HepG2 (cell line): ENCODE results near the gene ETFB. TPM values are rescaled to one million over a fixed set of nuclear protein-coding genes. Genes with fewer than 3 reads are reported as not detected.
A peak's percentile ranks its signal among the peaks of the same experiment; 100 is the strongest.

Experiments
- ADNP ChIP-seq: sonication (generic); formaldehyde crosslinking; IDR thresholded peaks from 2 replicates; pipeline ENCODE4 v1.4.0; 2020; ENCODE audit warnings: missing genetic modification reagents
- ASH2L ChIP-seq: fragments of 300-600, 200-600 bp; sonication (generic); IDR thresholded peaks from 2 replicates; pipeline ENCODE4 v1.7.0; 2017; ENCODE audit warnings: low read depth, mild to moderate bottlenecking, moderate library complexity, mixed read lengths, low read length; ENCODE audit not compliant: insufficient read length
- ATM ChIP-seq: fragments of 450-650 bp; IDR thresholded peaks from 2 replicates; pipeline ENCODE4 v1.7.1; 2017; ENCODE audit warnings: mild to moderate bottlenecking, borderline replicate concordance
- CENPT ChIP-seq: sonication (generic); formaldehyde crosslinking; IDR thresholded peaks from 2 replicates; pipeline ENCODE4 v1.8.0; 2022; ENCODE audit warnings: low read depth, mild to moderate bottlenecking, moderate library complexity, missing genetic modification reagents
- CHD2 ChIP-seq: IDR thresholded peaks from 2 replicates; pipeline ENCODE4 v1.6.1; 2011; ENCODE audit warnings: low read depth, low read length, improper control_type of control experiment
- GABPA ChIP-seq, 2 experiments: IDR thresholded peaks; 2 replicates each; pipeline ENCODE4 v1.6.1; 2011 to 2016; ENCODE audit warnings: low read depth in 2 of 2, low read length in 1 of 2, missing biosample characterization in 1 of 2, missing genetic modification characterization in 1 of 2
- MLLT10 ChIP-seq: sonication (generic); formaldehyde crosslinking; IDR thresholded peaks from 2 replicates; pipeline ENCODE4 v1.4.0; 2020; ENCODE audit warnings: missing genetic modification reagents
- NRL ChIP-seq: sonication (generic); formaldehyde crosslinking; IDR thresholded peaks from 2 replicates; pipeline ENCODE4 v1.5.0; 2020; ENCODE audit warnings: missing genetic modification reagents, mild to moderate bottlenecking, moderate library complexity, borderline replicate concordance
- RBM22 ChIP-seq: fragments of 200-400 bp; formaldehyde crosslinking; optimal IDR thresholded peaks from 2 replicates; pipeline ENCODE3; 2017; ENCODE audit warnings: mild to moderate bottlenecking, low read length, moderate library complexity
- SAP130 ChIP-seq: IDR thresholded peaks from 2 replicates; pipeline ENCODE4 v1.6.1; 2016; ENCODE audit warnings: low read depth
- SOX6 ChIP-seq, 2 experiments: fragments of 450-650 bp in 1 of 2; sonication (generic) in 1 of 2; formaldehyde crosslinking in 1 of 2; IDR thresholded peaks; 2 replicates each; pipeline versions ENCODE4 v1.4.0 to v1.6.1; 2017 to 2020; ENCODE audit warnings: antibody characterized with exemption in 1 of 2, mild to moderate bottlenecking in 1 of 2, missing genetic modification reagents in 1 of 2
- SP2 ChIP-seq: sonication (generic); formaldehyde crosslinking; IDR thresholded peaks from 2 replicates; pipeline ENCODE4 v1.5.1; 2020; ENCODE audit warnings: mild to moderate bottlenecking, missing genetic modification reagents
- SRSF1 ChIP-seq: fragments of 200-400 bp; formaldehyde crosslinking; optimal IDR thresholded peaks from 2 replicates; pipeline ENCODE3; 2017; ENCODE audit warnings: mild to moderate bottlenecking, low read depth, low read length, moderate library complexity
- TBX2 ChIP-seq: sonication (generic); formaldehyde crosslinking; IDR thresholded peaks from 2 replicates; pipeline ENCODE4 v1.5.0; 2020; ENCODE audit warnings: missing genetic modification reagents, mild to moderate bottlenecking, borderline replicate concordance
- ZNF274 ChIP-seq: sonication (generic); formaldehyde crosslinking; IDR thresholded peaks from 2 replicates; pipeline ENCODE4 v1.5.1; 2020; ENCODE audit warnings: mild to moderate bottlenecking, missing genetic modification reagents
- ZNF337 ChIP-seq: sonication (generic); formaldehyde crosslinking; IDR thresholded peaks from 2 replicates; pipeline ENCODE4 v1.5.1; 2020; ENCODE audit warnings: missing genetic modification reagents, low read depth, mild to moderate bottlenecking, borderline replicate concordance
- ZNF839 ChIP-seq: sonication (generic); formaldehyde crosslinking; IDR thresholded peaks from 2 replicates; pipeline ENCODE4 v1.4.0; 2020; ENCODE audit warnings: missing genetic modification reagents, mild to moderate bottlenecking, borderline replicate concordance
- polyA plus RNA-seq, 8 experiments: library from polyadenylated mRNA; depleted of rRNA in 3 of 8; stranded (reverse) in 7 of 8; unstranded in 1 of 8; fragments of >200 nt; fragmentation: Illumina TruSeq in 4 of 8; extraction: Trizol in 4 of 8; gene quantifications; 2 replicates each; pipeline versions ENCODE4 v1.2.1 to v1.2.3, GENCODE V29; 2011 to 2016; ENCODE audit warnings: low read depth in 4 of 8, missing spikeins in 1 of 8, mixed read lengths in 1 of 8; ENCODE audit not compliant: insufficient read depth in 1 of 8
- total RNA-seq, 5 experiments: library from RNA; depleted of rRNA; stranded (reverse); fragments of >200 nt; fragmentation: Illumina TruSeq; extraction: Trizol; gene quantifications; 2 replicates each; pipeline ENCODE4 v1.2.3, GENCODE V29; 2016; ENCODE audit warnings: low read depth in 1 of 5
- TF ChIP-seq, protein P1 (sequence below): sonication (generic); formaldehyde crosslinking; IDR thresholded peaks from 2 replicates; pipeline ENCODE4 v1.4.0; 2020; ENCODE audit warnings: missing genetic modification reagents
- TF ChIP-seq, protein P2 (sequence below): IDR thresholded peaks from 2 replicates; pipeline ENCODE4 v1.6.1; 2016; ENCODE audit warnings: missing genetic modification reagents, missing compliant biosample characterization
- TF ChIP-seq, protein P3 (sequence below): sonication (generic); formaldehyde crosslinking; IDR thresholded peaks from 2 replicates; pipeline ENCODE4 v1.4.0; 2020; ENCODE audit warnings: missing genetic modification reagents, mild to moderate bottlenecking, borderline replicate concordance
- TF ChIP-seq, protein P4 (sequence below): IDR thresholded peaks from 2 replicates; pipeline ENCODE4 v1.6.1; 2018; ENCODE audit warnings: missing genetic modification reagents

ETFB gene
- total and polyA plus RNA-seq, 2 of the 13 experiments (the other 11 are each of a cell fraction or from before 2014, with no cell fraction given), result 678 to 1,314 TPM

DNA sequence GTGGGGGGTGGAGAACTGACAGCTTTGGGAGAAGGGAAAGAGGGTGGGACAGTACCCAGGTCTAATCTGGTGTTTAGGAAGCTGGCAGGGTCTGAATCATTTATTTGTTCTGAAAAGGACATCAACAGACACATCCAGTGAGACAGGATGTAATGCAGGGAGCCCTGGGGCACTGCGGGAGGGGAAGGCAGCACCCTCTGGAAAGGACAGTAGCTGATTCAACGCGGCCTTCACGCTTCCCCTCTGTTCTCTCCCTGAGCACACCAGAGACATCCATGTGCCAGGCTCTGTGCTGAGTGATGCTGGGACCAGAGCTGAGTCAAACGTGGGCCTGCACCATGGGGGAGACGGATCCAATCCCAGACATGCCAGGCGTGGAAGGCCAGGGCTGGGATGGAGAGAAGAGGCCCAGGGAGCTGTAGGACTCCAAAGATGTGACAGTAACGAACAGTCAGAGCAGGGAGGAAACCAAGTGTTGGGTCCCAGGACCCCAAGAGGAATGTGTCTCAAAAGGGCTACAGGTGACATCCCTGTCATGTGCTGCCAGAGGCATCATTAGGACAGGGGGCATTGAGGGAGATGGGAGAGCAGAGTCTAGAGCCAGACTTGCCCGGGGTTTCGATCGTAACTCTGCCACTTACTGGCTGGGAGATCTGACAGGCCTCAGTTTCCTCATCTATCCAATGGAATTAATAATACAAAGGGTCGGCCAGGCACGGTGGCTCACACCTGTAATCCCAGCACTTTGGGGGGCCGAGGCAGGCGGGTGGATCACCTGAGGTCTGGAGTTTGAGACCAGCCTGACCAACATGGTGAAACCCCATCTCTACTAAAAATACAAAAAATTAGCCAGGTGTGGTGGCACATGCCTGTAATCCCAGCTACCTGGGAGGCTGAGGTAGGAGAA is 1.7 kb downstream of the ETFB start (continued):
- peak; percentile 37; the same call in 1 of the 2 replicates for TF ChIP-seq TBX2
- no peak for TF ChIP-seq GABPA (IDR thresholded peaks at IDR 0.05; ENCODE audit: low read depth, low read length)
- no peak for TF ChIP-seq GABPA (CRISPR knock-in tag; IDR thresholded peaks at IDR 0.05; ENCODE audit: low read depth)
- TF ChIP-seq, protein P1, sequence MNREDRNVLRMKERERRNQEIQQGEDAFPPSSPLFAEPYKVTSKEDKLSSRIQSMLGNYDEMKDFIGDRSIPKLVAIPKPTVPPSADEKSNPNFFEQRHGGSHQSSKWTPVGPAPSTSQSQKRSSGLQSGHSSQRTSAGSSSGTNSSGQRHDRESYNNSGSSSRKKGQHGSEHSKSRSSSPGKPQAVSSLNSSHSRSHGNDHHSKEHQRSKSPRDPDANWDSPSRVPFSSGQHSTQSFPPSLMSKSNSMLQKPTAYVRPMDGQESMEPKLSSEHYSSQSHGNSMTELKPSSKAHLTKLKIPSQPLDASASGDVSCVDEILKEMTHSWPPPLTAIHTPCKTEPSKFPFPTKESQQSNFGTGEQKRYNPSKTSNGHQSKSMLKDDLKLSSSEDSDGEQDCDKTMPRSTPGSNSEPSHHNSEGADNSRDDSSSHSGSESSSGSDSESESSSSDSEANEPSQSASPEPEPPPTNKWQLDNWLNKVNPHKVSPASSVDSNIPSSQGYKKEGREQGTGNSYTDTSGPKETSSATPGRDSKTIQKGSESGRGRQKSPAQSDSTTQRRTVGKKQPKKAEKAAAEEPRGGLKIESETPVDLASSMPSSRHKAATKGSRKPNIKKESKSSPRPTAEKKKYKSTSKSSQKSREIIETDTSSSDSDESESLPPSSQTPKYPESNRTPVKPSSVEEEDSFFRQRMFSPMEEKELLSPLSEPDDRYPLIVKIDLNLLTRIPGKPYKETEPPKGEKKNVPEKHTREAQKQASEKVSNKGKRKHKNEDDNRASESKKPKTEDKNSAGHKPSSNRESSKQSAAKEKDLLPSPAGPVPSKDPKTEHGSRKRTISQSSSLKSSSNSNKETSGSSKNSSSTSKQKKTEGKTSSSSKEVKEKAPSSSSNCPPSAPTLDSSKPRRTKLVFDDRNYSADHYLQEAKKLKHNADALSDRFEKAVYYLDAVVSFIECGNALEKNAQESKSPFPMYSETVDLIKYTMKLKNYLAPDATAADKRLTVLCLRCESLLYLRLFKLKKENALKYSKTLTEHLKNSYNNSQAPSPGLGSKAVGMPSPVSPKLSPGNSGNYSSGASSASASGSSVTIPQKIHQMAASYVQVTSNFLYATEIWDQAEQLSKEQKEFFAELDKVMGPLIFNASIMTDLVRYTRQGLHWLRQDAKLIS (CRISPR knock-in tag), result peak; percentile 60; the same call in 1 of the 2 replicates
- TF ChIP-seq CHD2, result no peak
- no peak for TF ChIP-seq ADNP (CRISPR knock-in tag)
- TF ChIP-seq, protein P2, sequence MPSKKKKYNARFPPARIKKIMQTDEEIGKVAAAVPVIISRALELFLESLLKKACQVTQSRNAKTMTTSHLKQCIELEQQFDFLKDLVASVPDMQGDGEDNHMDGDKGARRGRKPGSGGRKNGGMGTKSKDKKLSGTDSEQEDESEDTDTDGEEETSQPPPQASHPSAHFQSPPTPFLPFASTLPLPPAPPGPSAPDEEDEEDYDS (CRISPR knock-in tag), result 0 out of 2 replicates have a peak, but pooled peaks have one; percentile 15
- no peak for TF ChIP-seq ASH2L
- TF ChIP-seq NRL (CRISPR knock-in tag), result 0 out of 2 replicates have a peak, but pooled peaks have one; percentile 36
- no peak for TF ChIP-seq ZNF839 (CRISPR knock-in tag)
- peak; percentile 28; the same call in 1 of the 2 replicates for TF ChIP-seq ZNF337 (CRISPR knock-in tag)
- TF ChIP-seq ATM, result no peak
- TF ChIP-seq RBM22, result peak; percentile 81
- TF ChIP-seq SRSF1, result peak; percentile 1
- TF ChIP-seq MLLT10 (CRISPR knock-in tag), result no peak
- peak; percentile 83 for TF ChIP-seq SAP130 (CRISPR knock-in tag)
- TF ChIP-seq, protein P3, sequence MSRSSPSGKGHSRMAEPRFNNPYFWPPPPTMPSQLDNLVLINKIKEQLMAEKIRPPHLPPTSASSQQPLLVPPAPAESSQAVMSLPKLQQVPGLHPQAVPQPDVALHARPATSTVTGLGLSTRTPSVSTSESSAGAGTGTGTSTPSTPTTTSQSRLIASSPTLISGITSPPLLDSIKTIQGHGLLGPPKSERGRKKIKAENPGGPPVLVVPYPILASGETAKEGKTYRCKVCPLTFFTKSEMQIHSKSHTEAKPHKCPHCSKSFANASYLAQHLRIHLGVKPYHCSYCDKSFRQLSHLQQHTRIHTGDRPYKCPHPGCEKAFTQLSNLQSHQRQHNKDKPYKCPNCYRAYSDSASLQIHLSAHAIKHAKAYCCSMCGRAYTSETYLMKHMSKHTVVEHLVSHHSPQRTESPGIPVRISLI (CRISPR knock-in tag), result 0 out of 2 replicates have a peak, but pooled peaks have one; percentile 8
- TF ChIP-seq SOX6 (IDR thresholded peaks at IDR 0.05), result no peak
- peak; percentile 71; the same call in 1 of the 2 replicates for TF ChIP-seq SOX6 (CRISPR knock-in tag; IDR thresholded peaks at IDR 0.05)
- TF ChIP-seq SP2 (CRISPR knock-in tag), result no peak
- TF ChIP-seq, protein P4, sequence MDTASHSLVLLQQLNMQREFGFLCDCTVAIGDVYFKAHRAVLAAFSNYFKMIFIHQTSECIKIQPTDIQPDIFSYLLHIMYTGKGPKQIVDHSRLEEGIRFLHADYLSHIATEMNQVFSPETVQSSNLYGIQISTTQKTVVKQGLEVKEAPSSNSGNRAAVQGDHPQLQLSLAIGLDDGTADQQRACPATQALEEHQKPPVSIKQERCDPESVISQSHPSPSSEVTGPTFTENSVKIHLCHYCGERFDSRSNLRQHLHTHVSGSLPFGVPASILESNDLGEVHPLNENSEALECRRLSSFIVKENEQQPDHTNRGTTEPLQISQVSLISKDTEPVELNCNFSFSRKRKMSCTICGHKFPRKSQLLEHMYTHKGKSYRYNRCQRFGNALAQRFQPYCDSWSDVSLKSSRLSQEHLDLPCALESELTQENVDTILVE (CRISPR knock-in tag), result no peak
- TF ChIP-seq ZNF274 (CRISPR knock-in tag), result no peak
- no peak for TF ChIP-seq CENPT (CRISPR knock-in tag)
